Inflammatory macrophage treated with lipopolysaccharide for 4 hours (primary cell): ENCODE data around the gene ASCL5.
"Not testable (repeated sequence)": the region's sequence is repeated elsewhere in the genome, so short reads cannot be mapped to it uniquely, and the experiment has no call there.

Source experiments
- DNase-seq: peaks from one replicate; pipeline ENCODE4 v3.0.0-alpha.2; 2020

ASCL5 gene, protein sequence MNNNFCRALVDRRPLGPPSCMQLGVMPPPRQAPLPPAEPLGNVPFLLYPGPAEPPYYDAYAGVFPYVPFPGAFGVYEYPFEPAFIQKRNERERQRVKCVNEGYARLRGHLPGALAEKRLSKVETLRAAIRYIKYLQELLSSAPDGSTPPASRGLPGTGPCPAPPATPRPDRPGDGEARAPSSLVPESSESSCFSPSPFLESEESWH

GRCh38 chr1:201126832-201127754, at the start of gene ASCL5:
Gene ASCL5, minus strand, starts transcription at chr1:201127184. Its CDS starts 11,812 bp downstream, at chr1:201115372.
- DNase-seq, result no peak

- DNase-seq, result no peak
Observed at GRCh38 chr1:201175820-201176500, 49.0 kb upstream of the ASCL5 start.

GRCh38 chr1:201173736-201174135, 46.8 kb upstream of the ASCL5 start:
- DNase-seq, result no peak

- DNase-seq, result peak; percentile 65
Observed at GRCh38 chr1:201172999-201173610, 46.1 kb upstream of the ASCL5 start.

DNA sequence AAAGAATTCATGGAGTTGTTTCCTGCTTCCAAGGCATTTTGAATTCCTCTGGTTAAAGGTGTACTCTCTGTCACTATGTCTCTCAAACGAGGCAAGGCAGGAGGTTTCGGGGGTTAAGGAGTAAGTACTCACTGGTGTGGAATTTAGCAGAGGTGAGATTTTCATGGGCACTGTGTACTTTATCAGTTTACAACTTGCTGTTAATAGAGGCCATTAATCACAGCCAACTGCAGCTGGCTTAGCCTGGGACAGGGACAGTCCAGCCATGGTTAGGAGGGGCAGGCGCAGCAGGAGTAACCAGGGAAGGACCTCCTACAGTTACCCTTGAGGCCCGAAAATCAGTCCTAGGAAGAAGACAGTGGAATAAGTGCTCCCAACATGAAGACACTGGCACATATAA, 45.3 kb upstream of the ASCL5 start:
- DNase-seq, result no peak

- peak; percentile 71 for DNase-seq
Observed at GRCh38 chr1:201171063-201172036, 44.4 kb upstream of the ASCL5 start.

DNA sequence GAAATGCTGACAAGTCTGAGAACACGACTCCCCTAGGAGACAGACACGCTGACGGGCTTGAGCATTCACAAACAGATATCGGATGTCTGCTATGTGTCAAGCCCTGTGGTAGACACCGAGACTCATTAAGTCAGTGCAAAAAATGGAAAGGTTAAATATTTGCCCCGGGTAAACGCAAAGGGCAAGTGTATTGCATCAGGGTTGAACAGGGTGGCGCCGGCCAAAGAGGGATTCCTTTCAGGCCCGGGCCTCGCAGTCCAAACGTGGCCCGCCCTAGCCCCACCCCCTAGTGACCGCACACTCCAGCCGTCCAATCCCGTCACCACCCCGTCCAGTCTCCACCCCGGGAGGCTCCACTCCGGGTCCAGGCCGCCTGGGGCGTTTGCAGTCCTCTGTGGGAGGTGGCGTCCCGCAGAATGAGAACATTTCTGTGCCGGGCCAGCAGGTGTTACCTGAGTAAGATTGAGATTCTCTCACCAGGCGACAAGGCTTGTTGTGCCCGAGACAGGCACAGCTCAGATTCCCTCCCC, 43.6 kb upstream of the ASCL5 start:
- peak; percentile 88 for DNase-seq

DNA sequence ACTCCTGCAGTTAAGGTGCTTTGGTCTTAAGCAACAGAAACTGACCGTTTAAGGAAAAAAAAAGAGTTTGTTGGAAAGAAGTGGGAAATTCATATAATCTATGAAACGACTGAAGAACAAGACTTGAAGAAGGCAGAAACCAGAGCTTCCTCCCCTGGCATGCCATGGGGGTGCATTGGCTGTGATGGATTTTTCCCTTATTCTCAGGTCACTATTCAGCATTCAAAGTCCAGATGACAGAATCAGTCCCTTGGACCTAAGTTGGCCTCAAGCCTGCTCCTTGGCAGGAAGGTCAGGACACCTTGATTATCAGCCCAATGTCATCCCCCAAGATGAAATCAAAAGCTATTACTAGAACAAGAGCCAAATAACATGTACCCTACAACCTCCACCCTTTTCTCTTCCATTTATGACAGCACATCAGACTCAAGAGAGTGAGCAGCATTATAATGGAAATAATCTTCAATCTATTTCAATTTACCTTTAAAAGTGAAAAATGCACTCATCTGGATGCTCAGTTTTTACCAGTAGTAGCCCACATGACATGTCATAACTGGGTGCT, 43.1 kb upstream of the ASCL5 start:
- DNase-seq, result no peak

GRCh38 chr1:201169203-201169602, 42.2 kb upstream of the ASCL5 start:
- peak; percentile 46 for DNase-seq

DNA sequence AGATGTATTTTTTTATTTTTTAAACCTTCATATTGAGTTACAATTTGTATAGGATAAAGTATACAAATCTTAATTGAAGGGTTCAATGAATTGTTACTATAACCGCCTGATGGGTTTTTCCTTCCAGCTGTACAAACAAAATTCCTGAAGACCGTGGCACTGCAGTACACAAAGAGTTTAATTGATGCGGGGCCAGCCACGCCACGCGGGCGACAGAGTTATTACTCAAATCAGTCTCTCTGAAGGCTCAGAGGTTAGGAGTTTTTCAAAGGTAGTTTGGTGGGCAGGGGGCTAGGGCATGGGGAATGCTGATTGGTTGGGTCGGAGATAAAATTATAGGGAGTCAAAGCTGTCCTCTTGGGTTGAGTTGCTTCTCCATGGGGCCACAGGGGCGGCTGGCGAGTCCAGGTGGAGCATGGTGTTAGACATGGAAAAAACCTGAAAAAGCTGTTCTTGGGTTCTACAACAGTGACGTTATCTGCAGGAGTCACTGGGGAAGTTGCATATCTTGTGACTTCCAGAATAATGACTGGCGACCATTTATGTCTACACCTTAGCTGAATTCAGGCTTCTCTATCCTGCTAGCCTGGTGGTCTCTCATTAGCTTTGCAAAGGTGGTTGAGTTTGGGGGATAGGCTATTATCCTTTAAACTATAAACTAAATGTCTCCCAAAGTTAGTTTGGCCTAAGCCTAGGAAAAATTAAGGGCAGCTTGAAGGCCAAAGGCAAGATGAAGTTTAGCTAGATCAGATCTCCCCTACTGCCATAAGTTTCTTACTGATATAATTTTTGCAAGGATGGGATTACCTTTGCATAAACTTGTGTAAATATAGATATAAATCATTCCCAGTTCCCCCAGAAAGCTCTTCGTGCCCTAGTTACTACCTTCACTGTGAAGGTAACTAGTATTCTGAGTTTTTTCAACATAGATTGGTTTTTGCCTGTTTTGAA, 40.3 kb upstream of the ASCL5 start:
- DNase-seq, result no peak

- DNase-seq, result no peak
Observed at GRCh38 chr1:201164645-201165044, 37.7 kb upstream of the ASCL5 start.

GRCh38 chr1:201163707-201164106, 36.7 kb upstream of the ASCL5 start:
- DNase-seq, result no peak

DNA sequence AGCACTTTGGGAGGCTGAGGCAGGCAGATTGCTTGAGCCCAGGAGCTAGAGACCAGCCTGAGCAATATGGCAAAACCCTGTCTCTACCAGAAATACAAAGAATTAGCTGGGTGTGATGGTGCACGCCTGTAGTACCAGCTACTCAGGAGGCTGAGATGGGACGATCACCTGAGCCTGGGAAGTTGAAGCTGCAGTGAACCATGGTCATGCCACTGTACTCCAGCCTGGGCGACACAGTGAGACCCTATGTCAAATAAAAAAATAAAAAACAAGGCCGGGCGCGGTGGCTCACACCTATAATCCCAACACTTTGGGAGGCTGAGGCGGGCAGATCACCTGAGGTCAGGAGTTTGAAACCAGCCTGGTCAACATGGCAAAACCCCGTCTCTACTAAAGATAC, 36.1 kb upstream of the ASCL5 start:
- DNase-seq, result not testable (repeated sequence)

DNA sequence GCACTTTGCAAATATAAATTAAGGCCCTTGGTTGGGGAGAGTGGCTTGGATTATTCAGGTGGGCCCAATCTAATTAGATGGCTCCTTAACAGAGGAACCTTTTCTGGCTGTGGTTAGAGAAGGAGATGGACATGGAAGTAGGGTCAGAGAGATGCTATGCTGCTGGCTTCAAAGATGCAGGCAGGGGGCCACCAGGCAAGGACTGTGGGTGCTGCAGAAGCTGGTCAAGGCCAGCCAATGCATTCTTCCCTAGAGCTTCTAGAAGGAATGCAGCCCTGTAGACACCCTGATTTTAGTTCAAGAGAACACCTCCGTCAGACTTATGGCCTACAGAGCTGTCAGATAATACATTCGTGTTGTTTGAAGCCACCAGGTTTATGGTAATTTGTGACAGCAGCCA, 31.0 kb upstream of the ASCL5 start:
- no peak for DNase-seq

GRCh38 chr1:201156819-201157218, 29.8 kb upstream of the ASCL5 start:
- DNase-seq, result no peak

GRCh38 chr1:201156346-201156745, 29.4 kb upstream of the ASCL5 start:
- no peak for DNase-seq

- no peak for DNase-seq
Observed at GRCh38 chr1:201155354-201155753, 28.4 kb upstream of the ASCL5 start.

- DNase-seq, result peak; percentile 89
Observed at GRCh38 chr1:201154389-201155165, 27.6 kb upstream of the ASCL5 start, which contains the start of gene TMEM9. Gene TMEM9, minus strand, starts transcription at chr1:201154474. Its CDS starts 551 bp downstream, at chr1:201153923.
